ENCODE measurements around the gene TUT1.

DNA sequence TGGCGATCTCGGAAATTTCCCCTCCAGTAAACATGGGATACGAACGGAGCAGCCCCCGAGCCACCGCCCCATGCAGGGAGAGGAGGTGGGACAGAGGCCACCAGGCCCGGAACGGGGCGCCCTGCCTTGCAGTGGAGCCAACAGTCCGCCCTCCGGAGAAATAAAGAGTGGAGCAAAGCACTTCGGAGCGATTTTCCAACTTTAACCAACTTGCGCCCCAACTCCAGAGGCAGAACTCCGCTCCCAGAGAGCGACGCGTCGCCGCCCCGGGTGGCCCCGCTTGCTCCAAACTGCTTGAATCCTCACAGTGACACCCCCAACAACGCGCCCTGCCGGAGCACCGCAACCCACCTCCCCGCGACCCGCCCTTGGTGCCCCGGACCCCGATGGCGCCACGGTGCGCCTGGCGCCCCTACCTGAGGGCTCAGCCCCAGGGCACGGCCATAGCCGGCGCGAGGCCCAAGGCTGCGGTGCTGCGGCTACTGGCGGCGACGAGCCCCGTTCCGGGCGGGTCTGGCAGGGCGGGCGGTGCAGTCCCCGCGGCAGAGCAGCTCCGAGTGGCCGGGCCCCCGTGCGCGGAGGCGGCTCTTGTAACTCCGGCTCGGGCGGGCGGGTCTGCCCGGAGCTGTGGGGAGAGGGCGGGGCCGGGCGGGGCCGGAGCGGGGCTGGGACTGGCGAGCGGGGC is 44.9 kb downstream of the TUT1 start, which contains the start of gene AHNAK:
- TF ChIP-seq, protein P1, sequence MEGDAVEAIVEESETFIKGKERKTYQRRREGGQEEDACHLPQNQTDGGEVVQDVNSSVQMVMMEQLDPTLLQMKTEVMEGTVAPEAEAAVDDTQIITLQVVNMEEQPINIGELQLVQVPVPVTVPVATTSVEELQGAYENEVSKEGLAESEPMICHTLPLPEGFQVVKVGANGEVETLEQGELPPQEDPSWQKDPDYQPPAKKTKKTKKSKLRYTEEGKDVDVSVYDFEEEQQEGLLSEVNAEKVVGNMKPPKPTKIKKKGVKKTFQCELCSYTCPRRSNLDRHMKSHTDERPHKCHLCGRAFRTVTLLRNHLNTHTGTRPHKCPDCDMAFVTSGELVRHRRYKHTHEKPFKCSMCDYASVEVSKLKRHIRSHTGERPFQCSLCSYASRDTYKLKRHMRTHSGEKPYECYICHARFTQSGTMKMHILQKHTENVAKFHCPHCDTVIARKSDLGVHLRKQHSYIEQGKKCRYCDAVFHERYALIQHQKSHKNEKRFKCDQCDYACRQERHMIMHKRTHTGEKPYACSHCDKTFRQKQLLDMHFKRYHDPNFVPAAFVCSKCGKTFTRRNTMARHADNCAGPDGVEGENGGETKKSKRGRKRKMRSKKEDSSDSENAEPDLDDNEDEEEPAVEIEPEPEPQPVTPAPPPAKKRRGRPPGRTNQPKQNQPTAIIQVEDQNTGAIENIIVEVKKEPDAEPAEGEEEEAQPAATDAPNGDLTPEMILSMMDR (IDR thresholded peaks at IDR 0.05; ENCODE audit: insufficient read depth, low read length, poor library complexity, severe bottlenecking), result no peak
- TF ChIP-seq EZH2phosphoT487 (conservative IDR thresholded peaks at IDR 0.05; ENCODE audit: low read length), result no peak
